Omental fat pad (tissue), 4 donors: ENCODE data around the gene KLHL8. TPM values are rescaled to one million over a fixed set of nuclear protein-coding genes. Genes with fewer than 3 reads are reported as not detected.

ENCODE experiments used
- ATAC-seq: fragments of 150-250 bp; one replicate; pipeline ENCODE4 v1.9.1; 2016; ENCODE audit warnings: mild to moderate bottlenecking, moderate library complexity; ENCODE audit not compliant: low FRiP score
- DNase-seq: peaks from one replicate; pipeline ENCODE4 v3.0.0-alpha.2; 2019; ENCODE audit warnings: low spot score
- total RNA-seq, 4 donors: library from RNA; depleted of rRNA; stranded (reverse); fragments of >200 nt; gene quantifications; one replicate each; pipeline ENCODE4 v1.1.0, GENCODE V29; 2016
- TF ChIP-seq, protein P1 (sequence below), 3 donors: fragments of 450-650 bp; IDR thresholded peaks; one replicate each; pipeline ENCODE4 v1.5.1; 2016 to 2017; ENCODE audit warnings: antibody characterized with exemption in 3 of 3, mild to moderate bottlenecking in 3 of 3, moderate library complexity in 2 of 3

The KLHL8 gene
- total RNA-seq, 4 donors from 2014 or later, result 8.4 to 12.1 (median 10.4) TPM

DNA sequence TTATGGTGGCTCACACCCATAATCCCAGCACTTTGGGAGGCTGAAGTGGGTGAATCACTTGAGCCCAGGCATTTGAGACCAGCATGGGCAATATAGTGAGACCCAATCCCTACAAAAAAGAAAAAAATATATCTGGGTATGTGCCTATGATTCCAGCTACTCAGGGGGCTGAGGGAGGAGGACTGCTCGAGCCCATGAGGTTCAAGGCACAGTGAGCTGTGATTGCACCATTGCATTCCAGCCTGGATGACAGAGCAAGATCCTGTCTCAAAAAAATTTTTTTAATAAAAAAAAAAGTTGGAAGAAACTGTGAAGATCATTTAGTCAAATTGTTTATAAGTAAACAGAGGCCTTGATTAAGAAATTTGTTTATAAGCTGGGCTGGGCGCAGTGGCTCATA lies 39.7 kb downstream of the KLHL8 start:
- DNase-seq (no peak), ATAC-seq (no peak)
- TF ChIP-seq, protein P1, sequence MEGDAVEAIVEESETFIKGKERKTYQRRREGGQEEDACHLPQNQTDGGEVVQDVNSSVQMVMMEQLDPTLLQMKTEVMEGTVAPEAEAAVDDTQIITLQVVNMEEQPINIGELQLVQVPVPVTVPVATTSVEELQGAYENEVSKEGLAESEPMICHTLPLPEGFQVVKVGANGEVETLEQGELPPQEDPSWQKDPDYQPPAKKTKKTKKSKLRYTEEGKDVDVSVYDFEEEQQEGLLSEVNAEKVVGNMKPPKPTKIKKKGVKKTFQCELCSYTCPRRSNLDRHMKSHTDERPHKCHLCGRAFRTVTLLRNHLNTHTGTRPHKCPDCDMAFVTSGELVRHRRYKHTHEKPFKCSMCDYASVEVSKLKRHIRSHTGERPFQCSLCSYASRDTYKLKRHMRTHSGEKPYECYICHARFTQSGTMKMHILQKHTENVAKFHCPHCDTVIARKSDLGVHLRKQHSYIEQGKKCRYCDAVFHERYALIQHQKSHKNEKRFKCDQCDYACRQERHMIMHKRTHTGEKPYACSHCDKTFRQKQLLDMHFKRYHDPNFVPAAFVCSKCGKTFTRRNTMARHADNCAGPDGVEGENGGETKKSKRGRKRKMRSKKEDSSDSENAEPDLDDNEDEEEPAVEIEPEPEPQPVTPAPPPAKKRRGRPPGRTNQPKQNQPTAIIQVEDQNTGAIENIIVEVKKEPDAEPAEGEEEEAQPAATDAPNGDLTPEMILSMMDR (IDR thresholded peaks at IDR 0.05), result no peak

DNA sequence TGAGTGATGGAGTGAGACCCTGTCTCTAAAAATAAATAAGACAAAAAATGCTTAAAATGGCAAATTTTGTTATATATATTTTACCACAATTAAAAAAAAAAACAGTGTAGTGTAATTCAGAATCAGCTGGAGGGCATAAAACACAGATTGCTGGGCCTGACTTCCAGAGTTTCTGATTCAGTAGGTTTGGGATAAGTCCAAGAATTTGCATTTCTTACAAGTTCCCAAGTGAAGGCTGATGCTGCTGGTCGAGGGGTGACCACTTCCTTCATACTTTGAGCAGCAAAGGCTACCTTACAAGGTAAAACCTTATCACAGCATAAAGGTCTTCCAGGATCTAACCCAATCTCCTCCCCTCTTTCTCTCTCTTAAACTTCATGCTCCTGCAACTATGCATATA lies 40.7 kb downstream of the KLHL8 start:
- TF ChIP-seq, protein P1 (IDR thresholded peaks at IDR 0.05), result no peak
- ATAC-seq (no peak), DNase-seq (no peak)

DNA sequence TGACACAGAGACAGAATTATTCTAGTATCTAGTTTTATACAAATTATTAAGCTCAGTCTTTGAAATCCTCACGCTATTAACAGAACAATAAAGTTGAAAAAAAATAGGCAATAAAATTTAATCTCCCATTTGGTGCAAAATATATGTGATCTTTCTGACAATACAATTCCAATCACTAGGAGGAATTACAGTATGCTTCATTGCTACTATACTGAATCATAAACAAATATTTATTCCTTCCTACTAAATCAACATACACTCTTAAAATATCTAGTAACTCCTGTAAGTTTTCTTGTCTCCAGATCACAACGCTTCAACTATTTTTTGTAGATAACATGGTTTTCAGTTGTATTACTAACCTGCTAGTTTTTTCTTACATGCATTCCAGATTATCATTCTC lies 45.7 kb downstream of the KLHL8 start:
- DNase-seq (no peak), ATAC-seq (no peak)
- TF ChIP-seq, protein P1 (IDR thresholded peaks at IDR 0.05), result no peak

DNA sequence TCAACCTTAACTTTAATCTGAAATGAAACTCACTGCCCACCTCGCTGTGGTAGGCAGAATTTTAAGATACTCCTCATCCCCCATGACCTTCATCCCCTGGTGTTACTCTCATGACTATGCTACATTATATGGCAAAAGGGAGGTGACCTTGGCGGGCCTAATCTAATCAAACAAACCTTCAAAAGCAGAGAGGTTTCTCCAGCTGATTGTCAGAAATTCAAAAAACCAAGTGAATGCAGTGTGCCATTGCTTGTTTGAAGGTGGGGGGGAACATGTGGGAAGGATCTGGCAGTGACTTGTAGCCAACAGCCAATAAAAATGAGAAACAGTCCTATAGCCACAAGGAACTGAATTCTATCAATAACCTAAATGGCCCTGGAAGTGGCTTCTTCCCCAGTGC lies 48.5 kb downstream of the KLHL8 start:
- ATAC-seq, result no peak

DNA sequence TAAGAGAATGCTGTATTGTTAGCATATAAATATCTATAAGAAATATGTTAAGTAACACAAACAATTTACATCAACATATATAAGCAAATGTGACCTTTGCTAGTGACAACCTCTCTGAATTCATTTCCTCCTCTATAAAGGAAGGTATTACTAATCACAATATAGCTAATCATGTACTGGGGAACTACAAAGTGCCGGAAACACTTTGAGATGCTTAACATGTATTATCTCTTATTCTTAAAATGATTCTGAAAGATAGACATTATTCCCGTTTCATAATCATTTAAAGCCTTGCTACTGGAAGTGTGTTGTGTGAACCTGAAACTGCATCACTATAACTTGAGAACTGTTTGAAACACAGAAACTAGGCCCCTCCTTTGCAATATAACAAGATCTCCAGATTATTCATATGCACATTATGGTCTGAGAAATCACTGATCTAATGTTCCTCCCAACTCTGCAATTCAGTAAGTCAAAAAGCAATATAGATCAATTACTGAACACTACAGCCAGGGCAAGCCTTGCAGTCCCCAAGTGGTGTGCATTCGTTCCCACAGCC lies 54.0 kb downstream of the KLHL8 start:
- DNase-seq (no peak), ATAC-seq (no peak)
- TF ChIP-seq, protein P1 (IDR thresholded peaks at IDR 0.05), result no peak

More for the DNA sequence above, 48.5 kb downstream of the KLHL8 start:
- DNase-seq, result no peak
- TF ChIP-seq, protein P1 (IDR thresholded peaks at IDR 0.05), result no peak

DNA sequence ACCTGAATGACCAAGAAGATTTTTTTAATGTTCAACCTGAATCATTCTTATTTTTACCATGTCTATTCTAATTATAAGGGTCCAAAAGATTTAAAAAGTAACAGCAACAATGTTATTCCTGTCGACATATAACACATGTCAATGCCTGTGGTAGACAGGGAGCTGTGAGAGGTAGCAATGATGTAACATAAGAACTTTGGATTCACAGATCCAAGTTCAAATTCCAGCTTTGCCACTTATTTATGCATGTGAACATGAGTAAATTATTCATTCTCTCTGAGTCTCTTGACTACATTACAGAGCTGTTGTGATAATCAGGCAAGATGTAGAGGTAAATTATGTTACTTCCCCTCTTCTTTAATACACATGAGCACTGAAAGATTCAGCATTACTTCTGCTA lies 54.5 kb downstream of the KLHL8 start:
- ATAC-seq, result no peak
- TF ChIP-seq, protein P1 (IDR thresholded peaks at IDR 0.05), result no peak
- DNase-seq, result no peak

DNA sequence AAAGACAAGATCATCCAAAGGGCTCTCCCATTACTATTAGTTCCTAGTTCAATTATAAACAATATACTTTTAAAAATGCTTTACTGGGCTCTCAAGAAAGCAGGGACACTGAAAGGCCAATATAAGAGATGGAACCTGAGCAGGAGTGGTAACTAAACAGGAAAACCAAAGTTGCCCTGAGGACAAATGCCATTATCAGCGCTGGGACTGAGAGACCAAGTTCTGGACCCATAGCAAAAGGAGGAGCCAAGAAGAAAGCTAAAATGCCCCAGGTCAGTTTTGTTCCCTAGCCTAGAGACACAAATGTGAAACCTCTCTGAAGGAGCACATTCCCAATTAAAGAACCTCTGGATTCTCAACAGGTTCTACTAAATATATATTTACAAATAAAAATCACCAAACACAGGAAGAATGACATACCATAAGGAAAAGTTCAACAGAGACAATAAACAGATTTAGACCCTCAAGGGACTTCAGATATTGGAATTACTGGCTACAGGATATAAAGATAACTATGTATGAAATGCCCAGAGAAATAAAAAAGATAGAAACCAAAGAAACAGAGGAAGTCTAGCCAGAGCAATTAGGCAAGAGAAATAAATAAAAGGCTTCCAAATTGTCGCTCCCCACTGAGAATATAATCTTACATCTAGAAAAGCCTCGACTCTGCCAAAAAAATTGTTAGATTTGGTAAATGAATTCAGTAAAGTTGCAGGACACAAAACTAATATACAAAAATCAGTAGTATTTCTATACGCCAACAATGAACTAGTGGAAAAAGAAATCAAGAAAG lies 67.1 kb downstream of the KLHL8 start:
- TF ChIP-seq, protein P1 (IDR thresholded peaks at IDR 0.05), result no peak
- no peak for DNase-seq
- no peak for ATAC-seq
